ENCODE results near the gene CACNA1H.

- TF ChIP-seq CTCF (conservative IDR thresholded peaks at IDR 0.05 in 1 of 2, IDR thresholded peaks at IDR 0.05 in 1 of 2; ENCODE audit: extremely low read depth in 1 of 2, insufficient read depth in 1 of 2, low read depth in 1 of 2, low read length in 2 of 2): no peak
- no peak for TF ChIP-seq EZH2 (IDR thresholded peaks at IDR 0.05; ENCODE audit: borderline replicate concordance, low read length)
Observed at GRCh38 chr16:1260101-1260680, 107.3 kb downstream of the CACNA1H start.

Measured in mammary epithelial cell (primary cell).